Activated naive CD8-positive, alpha-beta T cell treated with anti-CD3 and anti-CD28 coated beads, Interleukin-2, amount 10 ng/mL, durations not matched to agents 7 days and 5 days (primary cell): ENCODE measurements around the gene PTGS1. TPM values are rescaled to one million over a fixed set of nuclear protein-coding genes. Genes with fewer than 3 reads are reported as not detected.

Experiments
- total RNA-seq, 2 experiments: library from RNA; stranded (reverse); gene quantifications; one replicate each; pipeline ENCODE4 v1.2.3, GENCODE V29; 2021

The PTGS1 gene
- total RNA-seq, 2 experiments from 2014 or later = 0.96 to 1.6 TPM

Other genes with a start within 250 kb of the PTGS1 start
- gene NDUFA8, start 211.2 kb upstream of the PTGS1 start, total RNA-seq = 10 to 100 TPM; 32.5 to 36.7 TPM
- not detected for gene MORN5, start 211.1 kb upstream of the PTGS1 start, total RNA-seq
- gene LHX6, start 142.1 kb upstream of the PTGS1 start, total RNA-seq = not detected
- gene RBM18, start 106.2 kb upstream of the PTGS1 start, total RNA-seq = 10 to 100 TPM; 20.9 to 23.4 TPM
- gene MRRF, start 106.1 kb upstream of the PTGS1 start, total RNA-seq = 10 to 100 TPM; 28.4 to 29.0 TPM
- not detected for gene OR1J1, start 106.9 kb downstream of the PTGS1 start, total RNA-seq
- not detected for gene OR1J2, start 139.8 kb downstream of the PTGS1 start, total RNA-seq
- gene OR1J4, start 148.1 kb downstream of the PTGS1 start, total RNA-seq = under 1 TPM in 1 of 2 experiments, not detected in 1; 0.44 TPM
- not detected for gene OR1N1, start 156.3 kb downstream of the PTGS1 start, total RNA-seq
- under 1 TPM in 1 of 2 experiments, not detected in 1; 0.30 TPM for gene OR1N2, start 182.1 kb downstream of the PTGS1 start, total RNA-seq
- gene OR1L8, start 212.4 kb downstream of the PTGS1 start, total RNA-seq = not detected
- under 1 TPM in 1 of 2 experiments, not detected in 1; 0.33 TPM for gene OR1Q1, start 243.7 kb downstream of the PTGS1 start, total RNA-seq